Cardiac muscle cell (in vitro differentiated cells and primary cell): Measurements from ENCODE around the gene XRCC1. TPM values are rescaled to one million over a fixed set of nuclear protein-coding genes. Genes with fewer than 3 reads are reported as not detected.

Experiments used
- DNase-seq, 2 donors: peaks; one replicate each; pipeline versions ENCODE4 v3.0.0 to v3.0.0-alpha.2; 2010 to 2017; ENCODE audit warnings: low read depth in 1 of 2, low spot score in 1 of 2
- H3K27ac ChIP-seq: fragments of 200-600 bp; sonication (generic); 2 replicates; pipeline ENCODE4 v1.5.1; 2016
- H3K27me3 ChIP-seq: fragments of 200-600 bp; sonication (generic); 2 replicates; pipeline ENCODE4 v1.6.0; 2016; ENCODE audit warnings: control low read depth
- H3K36me3 ChIP-seq: fragments of 200-600 bp; sonication (generic); 2 replicates; pipeline ENCODE4 v1.5.1; 2016; ENCODE audit warnings: control low read depth
- H3K4me1 ChIP-seq: fragments of 200-600 bp; sonication (generic); 2 replicates; pipeline ENCODE4 v1.8.1; 2017; ENCODE audit warnings: low read depth, mild to moderate bottlenecking, mixed run types
- H3K4me3 ChIP-seq: fragments of 200-600 bp; sonication (generic); 2 replicates; pipeline ENCODE4 v1.5.1; 2016; ENCODE audit warnings: mild to moderate bottlenecking
- H3K9me3 ChIP-seq: fragments of 200-600 bp; sonication (generic); 2 replicates; pipeline ENCODE4 v1.5.1; 2017; ENCODE audit warnings: low read depth, mild to moderate bottlenecking, control low read depth
- CTCF ChIP-seq: IDR thresholded peaks from 2 replicates; pipeline ENCODE4 v1.5.1; 2012; ENCODE audit warnings: low read depth, mild to moderate bottlenecking, low read length
- polyA plus RNA-seq: library from polyadenylated mRNA; unstranded; fragments of >200 nt; fragmentation: Nextera tagmentation; extraction: Ambion mirVana; gene quantifications from 2 replicates; pipeline ENCODE4 v1.2.1, GENCODE V29; 2016
- total RNA-seq: library from RNA; depleted of rRNA; stranded (reverse); fragments of >200 nt; gene quantifications from 2 replicates; pipeline ENCODE4 v1.2.3, GENCODE V29; 2016

The XRCC1 gene
- total and polyA plus RNA-seq, 2 experiments from 2014 or later: 52.0 to 82.5 TPM

GRCh38 chr19:43616306-43616705 lies 41.0 kb upstream of the XRCC1 start:
- Histone ChIP-seq H3K27me3 (no peaks in the 10 kb centered on the region), H3K9me3 (no peaks in the 10 kb centered on the region), H3K27ac (peak overlapping the region; percentile 39), H3K4me3 (no peak overlapping the region), H3K4me1 (peaks cover 4% of the 10 kb centered on the region), H3K36me3 (peaks cover 3% of the 10 kb centered on the region)
- no peak for DNase-seq
- TF ChIP-seq CTCF: no peak

GRCh38 chr19:43612374-43612773 lies 37.0 kb upstream of the XRCC1 start:
- no peak for TF ChIP-seq CTCF
- H3K9me3 ChIP-seq: no peaks in the 10 kb centered on the region
- DNase-seq: no peak
- peaks cover 3% of the 10 kb centered on the region for H3K36me3 ChIP-seq
- no peak overlapping the region for H3K27ac ChIP-seq
- H3K27me3 ChIP-seq: no peaks in the 10 kb centered on the region
- no peak overlapping the region for H3K4me3 ChIP-seq
- H3K4me1 ChIP-seq: no peaks in the 10 kb centered on the region

- Histone ChIP-seq H3K27ac (no peak within 1 kb of the TSS), H3K4me1 (no peaks in the 10 kb centered on the region), H3K9me3 (no peaks in the 10 kb centered on the region), H3K36me3 (peaks cover 7% of the 10 kb centered on the region), H3K4me3 (no peak within 1 kb of the TSS), H3K27me3 (no peaks in the 10 kb centered on the region)
- TF ChIP-seq CTCF: no peak
- no peak for DNase-seq
Observed at GRCh38 chr19:43611788-43612187, 36.5 kb upstream of the XRCC1 start, which contains the start of gene SRRM5. Gene SRRM5 (plus strand): TSS chr19:43612088. CDS start chr19:43612122, 34 bp downstream.

- no peak for DNase-seq
- Histone ChIP-seq H3K9me3 (no peaks in the 10 kb centered on the region), H3K36me3 (peaks cover 11% of the 10 kb centered on the region), H3K4me3 (no peak overlapping the region), H3K4me1 (no peaks in the 10 kb centered on the region), H3K27me3 (no peaks in the 10 kb centered on the region), H3K27ac (no peak overlapping the region)
- no peak for TF ChIP-seq CTCF
Observed at GRCh38 chr19:43610493-43610892, 35.2 kb upstream of the XRCC1 start.

GRCh38 chr19:43609872-43610271 lies 34.5 kb upstream of the XRCC1 start:
- Histone ChIP-seq H3K4me3 (no peak overlapping the region), H3K9me3 (no peaks in the 10 kb centered on the region), H3K36me3 (peaks cover 11% of the 10 kb centered on the region), H3K27me3 (no peaks in the 10 kb centered on the region), H3K27ac (no peak overlapping the region), H3K4me1 (no peaks in the 10 kb centered on the region)
- no peak for TF ChIP-seq CTCF
- no peak for DNase-seq
